Stimulated activated CD4-positive, alpha-beta T cell treated with anti-CD3 and anti-CD28 coated beads, Interleukin-4, amount 100 ng/mL, for 1 hour (primary cell): ENCODE data around the gene LDHB.
"Not testable (repeated sequence)": the region's sequence is repeated elsewhere in the genome, so short reads cannot be mapped to it uniquely, and the experiment has no call there.

Source experiments
- DNase-seq: peaks from one replicate; pipeline ENCODE4 v3.0.0-alpha.2; 2020

The LDHB gene

GRCh38 chr12:21657326-21658077 lies at the start of gene LDHB:
TSS of gene LDHB (minus strand) at chr12:21657842. CDS start at chr12:21654671, 3,171 bp downstream.
- peak; percentile 95 for DNase-seq

- DNase-seq = no peak
These were observed 47.2 kb upstream of the LDHB start for GRCh38 chr12:21704847-21705246.

- no peak for DNase-seq
These were observed 42.2 kb upstream of the LDHB start for GRCh38 chr12:21699851-21700250.

GRCh38 chr12:21697904-21698630 lies 40.4 kb upstream of the LDHB start:
- DNase-seq = no peak

GRCh38 chr12:21696625-21697024 lies 39.0 kb upstream of the LDHB start:
- no peak for DNase-seq

DNA sequence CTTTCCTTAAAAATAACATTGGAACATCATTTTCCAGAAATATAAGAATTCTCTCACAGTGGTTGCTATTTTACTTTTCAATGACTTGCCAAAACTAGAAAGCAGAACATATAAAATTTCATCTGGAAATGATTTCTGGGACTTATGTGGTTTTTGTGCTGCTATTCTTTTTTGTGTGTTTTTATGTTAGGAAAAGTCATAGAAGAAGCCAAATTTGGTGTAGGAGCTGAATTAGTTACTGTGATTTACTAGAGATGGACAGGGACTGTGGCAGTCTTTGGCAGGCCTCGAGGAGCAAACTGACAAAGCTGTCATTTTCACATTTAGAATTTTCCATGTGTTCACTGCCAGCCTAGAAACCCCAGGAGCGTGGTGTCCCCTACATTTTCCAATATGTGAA lies 38.3 kb upstream of the LDHB start:
- no peak for DNase-seq

DNA sequence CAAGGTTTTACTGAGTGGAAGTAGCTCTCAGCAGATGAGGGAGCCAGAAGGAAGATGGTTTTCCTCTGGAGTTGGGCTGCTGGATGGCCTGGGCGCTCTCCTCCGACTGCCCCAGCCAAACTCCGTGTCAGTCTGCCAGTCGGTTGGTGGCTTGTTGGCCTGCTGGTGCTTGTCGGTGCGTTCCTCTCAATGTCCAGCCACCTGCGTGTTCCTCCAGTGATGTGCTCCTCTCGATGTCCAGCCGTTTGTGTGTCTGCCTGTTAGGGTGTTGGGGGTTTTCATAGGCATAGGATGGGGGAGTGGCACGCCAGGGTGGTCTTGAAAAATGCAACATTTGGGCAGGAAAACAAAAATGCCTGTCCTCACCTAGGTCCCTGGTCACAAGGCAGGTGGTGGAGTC lies 37.0 kb upstream of the LDHB start:
- DNase-seq = no peak

GRCh38 chr12:21691515-21691914 lies 33.9 kb upstream of the LDHB start:
- DNase-seq = no peak

DNA sequence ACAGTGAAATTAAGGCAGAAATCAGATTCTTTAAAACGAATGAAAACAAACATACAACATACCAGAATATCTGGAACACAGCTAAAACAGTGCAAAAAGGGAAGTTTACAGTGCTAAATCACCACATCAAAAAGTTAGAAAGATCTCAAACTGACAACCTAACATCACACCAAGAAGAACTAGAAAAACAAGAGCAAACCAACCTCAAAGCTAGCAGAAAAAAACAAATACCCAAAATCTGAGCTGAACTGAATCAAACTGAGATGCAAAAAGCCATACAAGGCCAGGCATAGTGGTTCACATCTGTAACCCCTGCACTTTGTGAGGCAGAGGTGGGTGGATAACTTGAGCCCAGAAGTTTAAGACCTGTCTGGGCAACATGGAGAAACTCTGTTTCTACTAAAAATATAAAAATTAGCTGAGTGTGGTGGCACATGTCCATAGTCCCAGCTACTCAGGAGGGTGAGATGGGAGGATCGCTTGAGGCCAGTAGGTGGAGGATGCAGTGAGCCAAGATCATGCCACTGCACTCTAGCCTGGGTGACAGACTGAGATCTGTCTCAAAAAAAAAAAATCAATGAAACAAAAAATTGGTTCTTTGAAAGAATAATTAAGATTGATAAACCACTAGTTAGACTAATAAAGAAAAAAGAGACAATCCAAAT lies 33.2 kb upstream of the LDHB start:
- DNase-seq = no peak

GRCh38 chr12:21683115-21683514 lies 25.5 kb upstream of the LDHB start:
- DNase-seq = no peak

- no peak for DNase-seq
These were observed 21.3 kb upstream of the LDHB start for GRCh38 chr12:21678959-21679358.

GRCh38 chr12:21677622-21678277 lies 20.1 kb upstream of the LDHB start:
- no peak for DNase-seq

- no peak for DNase-seq
These were observed 19.6 kb upstream of the LDHB start for GRCh38 chr12:21677204-21677603.

DNA sequence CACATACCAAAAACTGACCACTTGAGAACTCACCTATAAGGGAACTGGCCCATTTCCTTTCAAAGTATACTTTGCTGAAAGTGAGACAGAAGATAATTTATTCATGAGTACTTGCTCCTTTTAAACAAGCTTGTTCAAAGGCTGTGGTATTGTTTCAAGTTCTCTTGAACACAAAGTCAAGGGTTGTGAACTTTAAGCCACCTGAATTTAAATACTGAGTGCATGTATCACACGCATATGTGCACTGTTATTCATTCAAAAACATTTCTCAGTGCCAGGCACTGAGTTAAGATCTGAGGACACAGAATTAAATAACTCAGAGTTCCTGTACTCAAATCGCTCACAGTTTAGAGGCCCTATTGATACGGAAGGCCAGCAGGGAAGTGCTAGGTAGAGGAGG lies 19.1 kb upstream of the LDHB start:
- DNase-seq = no peak

- no peak for DNase-seq
These were observed 18.0 kb upstream of the LDHB start for GRCh38 chr12:21675641-21676040.

- no peak for DNase-seq
These were observed 17.5 kb upstream of the LDHB start for GRCh38 chr12:21675096-21675495.

DNA sequence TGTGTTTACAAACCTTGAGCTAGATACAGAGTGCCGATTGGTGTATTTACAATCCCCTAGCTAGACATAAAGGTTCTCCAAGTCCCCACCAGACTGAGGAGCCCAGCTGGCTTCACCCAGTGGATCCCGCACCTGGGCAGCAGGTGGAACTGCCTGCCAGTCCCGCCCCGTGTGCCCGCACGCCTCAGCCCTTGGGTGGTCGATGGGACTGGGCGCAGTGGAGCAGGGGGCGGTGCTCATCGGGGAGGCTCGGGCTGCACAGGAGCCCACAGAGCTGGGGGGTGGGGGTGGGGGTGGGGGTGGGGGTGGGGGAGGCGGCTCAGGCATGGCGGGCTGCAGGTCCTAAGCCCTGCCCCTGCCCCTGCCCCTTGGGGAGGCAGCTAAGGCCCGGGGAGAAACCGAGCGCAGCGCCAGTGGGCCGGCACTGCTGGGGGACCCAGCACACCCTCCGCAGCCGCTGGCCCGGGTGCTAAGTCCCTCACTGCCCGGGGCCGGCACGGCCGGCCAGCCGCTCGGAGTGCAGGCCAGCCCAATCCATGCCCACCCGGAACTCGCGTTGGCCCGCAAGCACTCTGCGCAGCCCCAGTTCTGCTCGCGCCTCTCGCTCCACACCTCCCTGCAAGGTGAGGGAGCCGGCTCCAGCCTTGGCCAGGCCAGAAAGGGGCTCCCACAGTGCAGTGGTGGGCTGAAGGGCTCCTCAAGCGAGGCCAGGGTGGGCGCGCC lies 16.3 kb upstream of the LDHB start:
- not testable (repeated sequence) for DNase-seq

- DNase-seq = no peak
These were observed 14.5 kb upstream of the LDHB start for GRCh38 chr12:21672146-21672545.

GRCh38 chr12:21666722-21667121 lies 9.1 kb upstream of the LDHB start:
- DNase-seq = no peak

GRCh38 chr12:21665816-21666215 lies 8.2 kb upstream of the LDHB start:
- DNase-seq = no peak

DNA sequence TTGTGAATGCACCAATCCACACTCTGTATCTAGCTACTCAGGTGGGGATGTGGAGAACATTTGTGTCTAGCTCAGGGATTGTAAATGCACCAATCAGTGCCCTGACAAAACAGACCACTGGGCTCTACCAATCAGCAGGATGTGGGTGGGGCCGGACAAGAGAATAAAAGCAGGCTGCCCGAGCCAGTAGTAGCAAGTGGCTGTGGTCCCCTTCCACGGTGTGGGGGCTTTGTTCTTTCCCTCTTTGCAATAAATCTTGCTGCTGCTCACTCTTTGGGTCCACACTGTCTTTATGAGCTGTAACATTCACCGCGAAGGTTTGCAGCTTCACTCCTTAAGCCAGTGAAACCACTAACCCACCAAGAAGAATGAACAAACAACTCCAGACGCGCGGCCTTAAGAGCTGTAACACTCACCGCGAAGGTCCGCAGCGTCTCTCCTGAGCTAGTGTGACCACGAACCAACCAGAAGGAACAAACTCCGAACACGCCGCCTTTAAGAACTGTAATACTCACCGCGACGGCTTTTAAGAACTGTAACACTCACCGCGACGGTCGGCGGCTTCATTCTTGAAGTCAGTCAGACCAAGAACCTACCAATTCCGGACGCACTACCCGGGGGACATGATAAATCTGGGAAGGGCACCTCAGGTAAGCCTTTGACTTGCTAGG lies 4.6 kb upstream of the LDHB start:
- DNase-seq = no peak
